CD14-positive monocyte (primary cell): Measurements from ENCODE around the gene PATJ. TPM values are rescaled to one million over a fixed set of nuclear protein-coding genes. Genes with fewer than 3 reads are reported as not detected.
A peak's percentile ranks its signal among the peaks of the same experiment; 100 is the strongest.
"Not testable (repeated sequence)": the region's sequence is repeated elsewhere in the genome, so short reads cannot be mapped to it uniquely, and the experiment has no call there.

ENCODE experiments used
- DNase-seq, 3 donors: peaks; one replicate each; pipeline ENCODE4 v3.0.0-alpha.2; 2011 to 2022
- H2AFZ ChIP-seq: 2 replicates; pipeline ENCODE4 v1.6.0; 2012; ENCODE audit warnings: mild to moderate bottlenecking, low read depth, low read length, inconsistent platforms; ENCODE audit not compliant: insufficient read depth, poor library complexity, severe bottlenecking
- H3K27ac ChIP-seq, 2 donors: 1 replicate in 1 of 2; 2 replicates in 1 of 2; pipeline ENCODE4 v1.5.1; 2012 to 2013; ENCODE audit warnings: low read length in 2 of 2, control low read depth in 1 of 2, inconsistent platforms in 1 of 2, low read depth in 1 of 2, mild to moderate bottlenecking in 1 of 2
- H3K27me3 ChIP-seq, 2 donors: one replicate each; pipeline versions ENCODE4 v1.6.0 to v1.6.1; 2011 to 2013; ENCODE audit warnings: low read length in 2 of 2; ENCODE audit not compliant: control insufficient read depth in 2 of 2, insufficient read depth in 2 of 2
- H3K36me3 ChIP-seq, 2 donors: replicated peaks in 1 of 2; 1 replicate in 1 of 2; 2 replicates in 1 of 2; pipeline versions ENCODE4 v1.5.1 to v1.6.1; 2012 to 2013; ENCODE audit warnings: low read length in 2 of 2, control low read depth in 1 of 2, inconsistent platforms in 1 of 2, mild to moderate bottlenecking in 1 of 2; ENCODE audit not compliant: insufficient read depth in 2 of 2, control insufficient read depth in 1 of 2
- H3K4me1 ChIP-seq, 2 donors: 1 replicate in 1 of 2; 2 replicates in 1 of 2; pipeline versions ENCODE4 v1.5.1 to v1.6.1; 2012 to 2013; ENCODE audit warnings: low read length in 2 of 2, control low read depth in 1 of 2, inconsistent platforms in 1 of 2, mild to moderate bottlenecking in 1 of 2, moderate library complexity in 1 of 2; ENCODE audit not compliant: insufficient read depth in 2 of 2, control insufficient read depth in 1 of 2
- H3K4me2 ChIP-seq: replicated peaks from 2 replicates; pipeline ENCODE3; 2012; ENCODE audit warnings: low read length, moderate library complexity, mild to moderate bottlenecking; ENCODE audit not compliant: poor library complexity, severe bottlenecking; ENCODE audit errors: extremely low read depth
- H3K4me3 ChIP-seq, 3 experiments: fragments of 200-600 bp in 1 of 3; sonication (generic) in 1 of 3; replicated peaks in 1 of 3; 1 replicate in 2 of 3; 2 replicates in 1 of 3; pipeline ENCODE4 v1.5.1; 2011 to 2013; ENCODE audit warnings: low read length in 3 of 3, mild to moderate bottlenecking in 3 of 3, control low read depth in 2 of 3, low read depth in 2 of 3, inconsistent platforms in 1 of 3, moderate library complexity in 1 of 3
- H3K79me2 ChIP-seq: 2 replicates; pipeline ENCODE4 v1.6.0; 2012; ENCODE audit warnings: mild to moderate bottlenecking, control low read depth, inconsistent platforms, low read length, moderate library complexity; ENCODE audit not compliant: insufficient read depth
- H3K9ac ChIP-seq: 2 replicates; pipeline ENCODE4 v1.6.0; 2017; ENCODE audit warnings: low read length, mild to moderate bottlenecking; ENCODE audit not compliant: insufficient read depth, poor library complexity, severe bottlenecking
- H3K9me3 ChIP-seq, 2 donors: replicated peaks in 1 of 2; 1 replicate in 1 of 2; 2 replicates in 1 of 2; pipeline versions ENCODE4 v1.5.1 to v1.6.1; 2012 to 2013; ENCODE audit warnings: low read length in 2 of 2, control low read depth in 1 of 2; ENCODE audit not compliant: control insufficient read depth in 1 of 2, insufficient read depth in 1 of 2
- H4K20me1 ChIP-seq: 2 replicates; pipeline ENCODE4 v1.6.0; 2012; ENCODE audit warnings: mild to moderate bottlenecking, low read length, control low read depth, moderate library complexity; ENCODE audit not compliant: insufficient read depth
- H3K27ac Mint-ChIP-seq, 7 donors: one replicate each; pipeline ENCODE4 v1.8.0; 2020; ENCODE audit warnings: mild to moderate bottlenecking in 7 of 7, mixed read lengths in 7 of 7, moderate library complexity in 6 of 7, inconsistent platforms in 2 of 7
- H3K27me3 Mint-ChIP-seq, 3 donors: one replicate each; pipeline ENCODE4 v1.8.0; 2021 to 2022; ENCODE audit warnings: low read depth in 3 of 3, mild to moderate bottlenecking in 3 of 3, mixed read lengths in 3 of 3, moderate library complexity in 3 of 3, inconsistent platforms in 1 of 3
- H3K36me3 Mint-ChIP-seq, 2 donors: one replicate each; pipeline ENCODE4 v1.8.0; 2020; ENCODE audit warnings: mixed read lengths in 2 of 2, inconsistent platforms in 1 of 2, mild to moderate bottlenecking in 1 of 2
- H3K4me1 Mint-ChIP-seq: one replicate; pipeline ENCODE4 v1.8.0; 2020; ENCODE audit warnings: mild to moderate bottlenecking, mixed read lengths
- H3K4me3 Mint-ChIP-seq, 2 donors: one replicate each; pipeline ENCODE4 v1.8.0; 2020; ENCODE audit warnings: mild to moderate bottlenecking in 2 of 2, mixed read lengths in 2 of 2, moderate library complexity in 1 of 2
- H3K9me3 Mint-ChIP-seq, 7 donors: one replicate each; pipeline ENCODE4 v1.8.0; 2020 to 2022; ENCODE audit warnings: mixed read lengths in 7 of 7, mild to moderate bottlenecking in 6 of 7, moderate library complexity in 6 of 7, inconsistent platforms in 2 of 7
- CTCF ChIP-seq: fragments of 200-600 bp; IDR thresholded peaks from one replicate; pipeline ENCODE4 v1.8.0; 2022; ENCODE audit warnings: antibody characterized with exemption, mild to moderate bottlenecking
- WGBS: methylation state at CpG from one replicate; pipeline ENCODE4 v1.1.5; 2013; ENCODE audit warnings: missing lambda C conversion rate; ENCODE audit not compliant: insufficient coverage; 5-methylcytosine and 5-hydroxymethylcytosine counted together
- intact Hi-C, 2 donors: fragments of 100-400 bp; cut with micrococcal nuclease; formaldehyde crosslinking; loops; one replicate each; pipeline versions ENCODE4 v1.15.0 to v1.15.1; 2023
- polyA plus RNA-seq, 3 donors: library from polyadenylated mRNA; depleted of rRNA in 1 of 3; unstranded in 2 of 3; stranded (reverse) in 1 of 3; fragments of 300-500 nt in 2 of 3; fragments of >200 nt in 1 of 3; fragmentation: Illumina TruSeq in 2 of 3; gene quantifications; 1 replicate in 2 of 3; 2 replicates in 1 of 3; pipeline ENCODE4 v1.2.3, GENCODE V29; 2012 to 2021

PATJ gene
- polyA plus RNA-seq, 3 donors: 0.01 to 0.23 TPM; not detected in 1

- intact Hi-C loops: no loop called here
- H3K27me3 ChIP-seq: no peaks in the 10 kb centered on the region
- peaks cover 0 to 10% (median 4%) of the 10 kb centered on the region in 7 donors for H3K9me3 Mint-ChIP-seq
- WGBS: 0% methylated on average over 1 of the region's 2 CpGs
- no peak overlapping the region for H3K9ac ChIP-seq
- no peak overlapping the region for H3K4me3 Mint-ChIP-seq
- H3K36me3 Mint-ChIP-seq: no peaks in the 10 kb centered on the region
- peaks cover 0 to 16% of the 10 kb centered on the region in 2 donors for H3K4me1 ChIP-seq
- no peak for TF ChIP-seq CTCF
- no peaks in the 10 kb centered on the region for H3K79me2 ChIP-seq
- peak in 1 of 3 donors; percentile 11 for DNase-seq
- no peak overlapping the region for H3K27ac Mint-ChIP-seq
- peaks cover 23% of the 10 kb centered on the region for H3K4me1 Mint-ChIP-seq
- H3K27me3 Mint-ChIP-seq: peaks cover 0 to 5% (median 4%) of the 10 kb centered on the region in 3 donors
- H3K36me3 ChIP-seq: no peaks in the 10 kb centered on the region
- no peaks in the 10 kb centered on the region for H3K9me3 ChIP-seq
- H3K4me3 ChIP-seq: no peak overlapping the region
- no peak overlapping the region for H3K27ac ChIP-seq
- H2AFZ ChIP-seq: no peak overlapping the region
- H4K20me1 ChIP-seq: no peaks in the 10 kb centered on the region
- no peak overlapping the region for H3K4me2 ChIP-seq
Measured at GRCh38 chr1:62218604-62219003, 476.3 kb downstream of the PATJ start.

- H3K27ac ChIP-seq, H3K4me1 ChIP-seq, H3K36me3 Mint-ChIP-seq, H3K79me2 ChIP-seq, H3K27me3 ChIP-seq, DNase-seq, H2AFZ ChIP-seq, H3K4me3 Mint-ChIP-seq, H3K9ac ChIP-seq, H3K36me3 ChIP-seq, H3K27ac Mint-ChIP-seq, intact Hi-C loops, H3K9me3 Mint-ChIP-seq, H3K27me3 Mint-ChIP-seq, H3K4me2 ChIP-seq, H3K4me3 ChIP-seq, H4K20me1 ChIP-seq, H3K9me3 ChIP-seq: not testable (repeated sequence)
- H3K4me1 Mint-ChIP-seq: peaks cover 14% of the 10 kb centered on the region
- 97% methylated on average over 5 of the region's 9 CpGs for WGBS
Measured at GRCh38 chr1:62220456-62220855, 478.2 kb downstream of the PATJ start.
